ENCODE measurements around the gene BCLAF3.

DNA sequence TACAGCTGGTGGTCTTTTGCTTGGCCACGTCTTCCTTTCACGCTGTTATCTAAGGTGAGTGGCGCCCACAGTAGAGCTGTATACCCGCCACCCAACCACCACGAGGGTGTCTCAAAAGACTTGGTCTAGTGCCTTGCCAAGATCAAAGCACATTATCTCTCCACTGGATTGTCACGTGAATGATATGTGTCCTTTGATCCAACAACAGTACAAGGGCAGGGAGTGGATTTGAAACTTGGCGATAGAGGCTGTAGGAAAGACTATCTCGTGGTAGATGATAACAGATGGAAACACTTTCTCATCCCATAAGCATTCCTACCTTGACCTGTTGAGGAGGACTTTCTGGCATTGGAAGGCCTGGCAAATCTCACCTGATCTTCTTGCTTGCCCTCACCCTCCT lies 37.7 kb upstream of the BCLAF3 start:
- TF ChIP-seq, protein P1, sequence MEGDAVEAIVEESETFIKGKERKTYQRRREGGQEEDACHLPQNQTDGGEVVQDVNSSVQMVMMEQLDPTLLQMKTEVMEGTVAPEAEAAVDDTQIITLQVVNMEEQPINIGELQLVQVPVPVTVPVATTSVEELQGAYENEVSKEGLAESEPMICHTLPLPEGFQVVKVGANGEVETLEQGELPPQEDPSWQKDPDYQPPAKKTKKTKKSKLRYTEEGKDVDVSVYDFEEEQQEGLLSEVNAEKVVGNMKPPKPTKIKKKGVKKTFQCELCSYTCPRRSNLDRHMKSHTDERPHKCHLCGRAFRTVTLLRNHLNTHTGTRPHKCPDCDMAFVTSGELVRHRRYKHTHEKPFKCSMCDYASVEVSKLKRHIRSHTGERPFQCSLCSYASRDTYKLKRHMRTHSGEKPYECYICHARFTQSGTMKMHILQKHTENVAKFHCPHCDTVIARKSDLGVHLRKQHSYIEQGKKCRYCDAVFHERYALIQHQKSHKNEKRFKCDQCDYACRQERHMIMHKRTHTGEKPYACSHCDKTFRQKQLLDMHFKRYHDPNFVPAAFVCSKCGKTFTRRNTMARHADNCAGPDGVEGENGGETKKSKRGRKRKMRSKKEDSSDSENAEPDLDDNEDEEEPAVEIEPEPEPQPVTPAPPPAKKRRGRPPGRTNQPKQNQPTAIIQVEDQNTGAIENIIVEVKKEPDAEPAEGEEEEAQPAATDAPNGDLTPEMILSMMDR (IDR thresholded peaks at IDR 0.05; ENCODE audit: extremely low read depth in 1 of 2, insufficient read depth in 1 of 2, low read depth in 1 of 2, low read length in 2 of 2): no peak
- TF ChIP-seq GATA2 (IDR thresholded peaks at IDR 0.05; ENCODE audit: insufficient read depth, insufficient read length, low read depth, low read length) (no peak), POLR2A (IDR thresholded peaks at IDR 0.05; ENCODE audit: low read depth, low read length) (no peak), FOS (IDR thresholded peaks at IDR 0.05; ENCODE audit: borderline replicate concordance, insufficient read depth, low read length) (no peak), MYC (IDR thresholded peaks at IDR 0.05; ENCODE audit: low read depth, low read length) (no peak)
- TF ChIP-seq, protein P2, sequence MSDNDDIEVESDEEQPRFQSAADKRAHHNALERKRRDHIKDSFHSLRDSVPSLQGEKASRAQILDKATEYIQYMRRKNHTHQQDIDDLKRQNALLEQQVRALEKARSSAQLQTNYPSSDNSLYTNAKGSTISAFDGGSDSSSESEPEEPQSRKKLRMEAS (IDR thresholded peaks at IDR 0.05; ENCODE audit: insufficient read depth, insufficient read length): no peak
